ENCODE measurements around the gene NRF1.

GRCh38 chr7:129724796-129725195 is 113.3 kb downstream of the NRF1 start:
- TF ChIP-seq CTCF (conservative IDR thresholded peaks at IDR 0.05) (no peak), ZFX (IDR thresholded peaks at IDR 0.05) (no peak)
